Measurements from ENCODE around the gene C17orf107.

C17orf107 gene

GRCh38 chr17:4896332-4897197 is 2.8 kb upstream of the C17orf107 start:
- no peak for DNase-seq (ENCODE audit: low read depth)
- no peak overlapping the region for H3K4me3 ChIP-seq (ENCODE audit: low read depth, low read length)
- TF ChIP-seq CTCF (conservative IDR thresholded peaks at IDR 0.05; ENCODE audit: low read depth, low read length): no peak

- TF ChIP-seq CTCF (conservative IDR thresholded peaks at IDR 0.05; ENCODE audit: low read depth, low read length): no peak
- H3K4me3 ChIP-seq (ENCODE audit: low read depth, low read length): no peak overlapping the region
- no peak for DNase-seq (ENCODE audit: low read depth)
Measured at GRCh38 chr17:4897198-4897687, 2.1 kb upstream of the C17orf107 start.

- H3K4me3 ChIP-seq (ENCODE audit: low read depth, low read length): no peak overlapping the region
- no peak for TF ChIP-seq CTCF (conservative IDR thresholded peaks at IDR 0.05; ENCODE audit: low read depth, low read length)
- DNase-seq (ENCODE audit: low read depth): no peak
Measured at GRCh38 chr17:4897785-4898184, 1.6 kb upstream of the C17orf107 start.

GRCh38 chr17:4898351-4898750 is 985 bp upstream of the C17orf107 start:
- DNase-seq (ENCODE audit: low read depth): no peak
- no peak overlapping the region for H3K4me3 ChIP-seq (ENCODE audit: low read depth, low read length)

GRCh38 chr17:4898927-4899326 is 409 bp upstream of the C17orf107 start:
- peak overlapping the region; percentile 56 for H3K4me3 ChIP-seq (ENCODE audit: low read depth, low read length)
- no peak for TF ChIP-seq CTCF (conservative IDR thresholded peaks at IDR 0.05; ENCODE audit: low read depth, low read length)
- no peak for DNase-seq (ENCODE audit: low read depth)

More at GRCh38 chr17:4898351-4898750, 985 bp upstream of the C17orf107 start:
- TF ChIP-seq CTCF (conservative IDR thresholded peaks at IDR 0.05; ENCODE audit: low read depth, low read length): no peak

- TF ChIP-seq CTCF (conservative IDR thresholded peaks at IDR 0.05; ENCODE audit: low read depth, low read length): no peak
- DNase-seq (ENCODE audit: low read depth): no peak
- peak overlapping the region; percentile 56 for H3K4me3 ChIP-seq (ENCODE audit: low read depth, low read length)
Measured at GRCh38 chr17:4900231-4901107, 1.1 kb downstream of the C17orf107 start.
